GM18520 (cell line): ENCODE data around the gene DTX4.
A peak's percentile ranks its signal among the peaks of the same experiment; 100 is the strongest.

Source experiments
- ATAC-seq: cut with Tn5 transposase; IDR thresholded peaks from one replicate; pipeline ENCODE4 v1.9.1; 2021; ENCODE audit not compliant: unreplicated experiment

The DTX4 gene

GRCh38 chr11:59216641-59217564 is 45.0 kb downstream of the DTX4 start:
- peak; percentile 91 for ATAC-seq

GRCh38 chr11:59218319-59218718 is 46.4 kb downstream of the DTX4 start:
- no peak for ATAC-seq

GRCh38 chr11:59218893-59219292 is 47.0 kb downstream of the DTX4 start:
- ATAC-seq = no peak

- no peak for ATAC-seq
Observed at GRCh38 chr11:59219836-59220235, 47.9 kb downstream of the DTX4 start.

- no peak for ATAC-seq
Observed at GRCh38 chr11:59221441-59221840, 49.5 kb downstream of the DTX4 start.

DNA sequence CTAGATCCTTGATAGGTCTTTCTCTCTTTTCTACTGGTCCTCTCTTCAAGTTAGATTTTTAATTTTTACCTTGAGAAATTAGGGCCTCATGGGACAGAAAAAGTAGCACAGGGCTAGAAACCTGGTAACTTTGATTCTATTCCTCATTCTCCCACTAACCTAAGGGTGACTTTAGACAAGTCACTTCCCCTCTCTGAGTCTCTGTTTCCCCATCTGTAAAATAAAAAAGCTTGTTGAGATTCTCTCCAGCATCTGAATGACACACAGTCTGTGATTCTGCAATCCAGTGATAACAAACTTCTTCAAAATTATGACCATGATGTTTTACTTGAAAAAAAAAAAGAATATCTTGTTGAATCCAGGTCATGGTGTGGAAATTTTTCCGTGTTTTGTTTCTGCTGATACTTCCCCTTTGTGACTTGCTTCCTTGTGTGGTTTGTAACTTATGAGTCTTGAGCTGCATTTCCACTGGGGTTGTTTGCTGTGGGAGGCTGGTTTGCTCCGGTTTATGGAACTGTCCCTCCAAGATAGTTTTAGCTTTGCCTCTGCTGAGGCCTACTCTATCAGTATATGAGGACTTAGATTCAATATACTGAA is 50.6 kb downstream of the DTX4 start:
- no peak for ATAC-seq

DNA sequence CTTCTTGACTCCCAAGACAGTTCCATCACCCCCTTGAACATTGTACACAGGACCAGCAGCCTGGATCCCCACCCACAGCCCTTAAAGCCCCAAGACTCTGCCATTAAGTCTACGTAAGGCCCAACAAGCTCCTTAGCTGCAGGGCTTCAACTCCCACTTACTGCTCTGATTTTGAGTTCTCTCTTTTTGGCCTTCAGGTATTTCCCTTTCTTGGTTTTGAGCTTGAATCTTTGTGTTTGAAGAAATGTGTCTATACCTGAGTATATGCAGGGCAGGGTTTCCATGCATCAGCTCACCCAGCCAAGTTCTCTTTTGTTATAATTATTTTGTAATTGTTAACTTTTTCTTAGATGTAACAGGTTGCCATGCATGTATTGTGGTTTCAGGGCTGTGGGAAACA is 51.2 kb downstream of the DTX4 start:
- no peak for ATAC-seq

DNA sequence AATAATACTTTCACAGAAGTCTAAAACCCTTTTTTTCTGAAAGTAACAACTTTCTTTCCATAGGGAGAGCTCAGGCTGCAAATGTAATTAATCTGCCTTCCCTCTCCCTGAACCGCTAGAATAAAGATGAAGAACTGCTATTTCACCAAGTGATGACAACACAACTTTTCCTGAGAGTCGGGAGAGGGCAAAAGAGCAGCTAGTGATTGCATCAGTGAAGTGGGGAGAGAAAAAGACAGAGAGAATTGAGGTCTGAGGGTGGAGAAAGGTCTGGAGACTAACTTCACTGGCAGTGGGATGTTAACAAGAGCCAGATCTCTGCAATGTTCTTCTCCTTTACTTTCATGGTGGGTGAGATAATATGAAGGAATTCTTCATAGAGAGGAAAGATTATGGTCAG is 51.7 kb downstream of the DTX4 start:
- no peak for ATAC-seq

GRCh38 chr11:59224351-59224928 is 52.5 kb downstream of the DTX4 start:
- ATAC-seq = no peak

GRCh38 chr11:59225017-59225416 is 53.1 kb downstream of the DTX4 start:
- no peak for ATAC-seq

DNA sequence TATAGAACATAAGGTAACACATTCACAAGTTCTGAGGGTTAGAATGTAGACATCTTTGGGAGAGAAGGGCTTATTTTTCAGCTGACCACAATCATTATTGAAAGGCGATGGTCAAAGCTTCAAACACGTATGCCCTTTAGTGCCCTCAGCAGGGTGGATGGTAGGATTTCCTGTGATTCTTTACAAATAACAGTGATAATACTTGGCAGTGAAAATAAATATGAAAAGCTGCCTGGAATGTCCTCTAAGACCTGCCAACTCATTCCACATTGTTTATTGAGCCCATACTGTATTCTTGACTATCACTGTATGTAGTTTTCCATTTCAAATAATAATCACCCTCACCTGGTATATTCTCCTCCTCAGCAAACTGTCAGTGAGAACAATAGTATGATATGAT is 54.5 kb downstream of the DTX4 start:
- no peak for ATAC-seq

DNA sequence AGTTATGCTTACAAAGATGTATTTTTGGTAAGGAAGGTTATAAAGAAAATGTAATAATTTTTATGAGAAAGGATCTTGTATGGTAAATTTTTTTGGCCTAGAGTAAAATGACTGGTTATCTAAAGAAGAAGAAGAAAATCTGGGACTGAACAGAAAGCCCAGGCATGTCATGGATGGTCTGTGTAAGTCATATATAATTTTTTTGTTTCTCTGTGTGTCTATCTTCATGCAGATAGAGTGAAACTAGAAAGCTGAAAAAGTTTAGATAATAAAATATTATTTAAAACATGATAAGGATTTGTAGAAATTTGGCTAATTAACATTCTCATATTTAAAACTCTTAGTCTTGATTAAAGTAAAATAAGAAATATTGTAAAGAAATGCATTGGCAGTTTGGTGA is 68.4 kb downstream of the DTX4 start:
- ATAC-seq = no peak

DNA sequence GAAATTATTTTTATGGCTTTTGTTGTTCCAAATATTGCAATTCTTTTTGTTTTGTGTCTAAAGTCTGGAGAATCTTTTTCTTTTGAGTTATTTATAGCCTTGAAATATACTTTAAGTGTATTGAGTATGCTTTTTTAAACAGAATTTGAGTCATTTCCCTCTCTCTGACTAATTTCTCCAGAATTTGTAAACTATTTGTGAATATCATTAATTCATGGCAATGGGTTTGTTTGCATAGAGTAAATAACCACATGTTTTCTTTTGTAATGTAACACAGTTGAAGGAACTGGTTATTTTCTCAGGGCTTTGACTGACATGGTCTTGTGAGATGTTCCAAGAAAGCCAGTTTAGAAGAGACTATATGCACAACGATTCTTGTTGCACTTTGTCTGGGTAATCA is 71.7 kb downstream of the DTX4 start:
- no peak for ATAC-seq

DNA sequence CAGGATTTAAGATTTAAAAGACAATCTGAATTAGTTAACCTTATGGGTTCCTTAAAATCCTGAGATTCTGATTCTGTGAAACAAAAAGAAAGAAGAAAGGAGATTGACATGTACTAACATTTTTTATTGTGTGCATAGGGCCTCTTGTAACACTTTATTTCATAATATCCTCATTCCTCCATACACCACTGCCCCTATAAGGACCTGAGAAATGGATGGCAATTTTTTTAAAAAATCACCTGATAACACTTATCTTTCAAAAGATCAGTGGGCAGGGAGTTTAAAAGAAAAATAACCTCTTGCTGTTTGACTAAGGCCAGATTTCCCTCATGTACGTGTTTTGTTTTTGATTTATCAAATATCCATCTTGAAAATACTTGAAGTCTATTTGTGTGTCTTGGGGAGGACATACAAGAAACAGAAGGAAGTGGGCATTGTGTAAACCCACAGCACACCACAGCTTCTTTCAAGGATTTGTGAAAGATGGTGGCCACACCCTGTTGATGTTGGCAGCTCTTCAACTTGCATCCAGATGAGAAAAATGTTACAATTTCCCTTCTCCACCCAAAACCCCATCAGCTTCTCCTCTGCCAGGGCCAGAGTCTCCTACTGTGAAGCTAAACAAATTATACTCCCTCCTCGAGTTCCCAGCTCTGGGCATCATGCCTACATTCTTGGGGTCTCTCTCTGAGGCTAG is 75.7 kb downstream of the DTX4 start:
- ATAC-seq = no peak

DNA sequence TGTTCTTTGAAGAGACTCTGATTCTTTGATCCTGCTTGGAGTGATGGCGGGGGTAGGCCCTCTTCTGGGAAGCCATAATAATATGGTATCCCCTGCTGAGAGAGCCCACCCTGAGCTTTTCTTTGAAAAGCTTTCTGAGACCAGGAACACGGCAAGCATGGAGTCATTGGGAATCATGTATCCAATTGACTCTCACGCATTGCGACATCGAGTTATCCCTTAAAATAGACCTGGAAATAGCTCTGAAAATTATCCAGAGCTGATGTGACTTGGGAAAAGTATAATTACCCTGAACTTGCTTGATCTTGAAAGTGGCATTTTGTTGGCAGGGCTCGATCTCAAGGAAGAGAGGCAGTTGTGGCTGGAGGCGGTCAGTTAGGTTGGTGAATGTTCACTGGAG is 77.6 kb downstream of the DTX4 start:
- ATAC-seq = no peak

DNA sequence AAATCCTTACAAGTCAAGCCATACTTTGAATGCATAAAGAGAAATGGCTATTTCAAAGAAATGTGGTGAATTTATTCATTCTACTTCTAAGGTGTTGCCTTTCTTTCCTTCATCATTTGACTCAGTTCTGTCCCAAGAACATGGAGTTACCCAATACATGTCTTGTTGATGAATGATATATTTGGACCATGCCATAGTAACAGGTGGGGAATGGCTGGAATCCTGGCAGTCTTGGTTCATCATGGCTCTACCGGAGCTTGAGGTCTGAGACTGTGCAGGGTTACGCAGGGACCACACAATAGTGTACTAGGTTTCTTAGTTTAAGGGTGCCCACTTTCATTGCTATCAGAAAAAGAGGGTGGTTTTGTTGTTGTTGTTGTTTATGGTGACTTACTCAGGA is 81.1 kb downstream of the DTX4 start:
- no peak for ATAC-seq

- no peak for ATAC-seq
Observed at GRCh38 chr11:59254286-59254685, 82.4 kb downstream of the DTX4 start.

DNA sequence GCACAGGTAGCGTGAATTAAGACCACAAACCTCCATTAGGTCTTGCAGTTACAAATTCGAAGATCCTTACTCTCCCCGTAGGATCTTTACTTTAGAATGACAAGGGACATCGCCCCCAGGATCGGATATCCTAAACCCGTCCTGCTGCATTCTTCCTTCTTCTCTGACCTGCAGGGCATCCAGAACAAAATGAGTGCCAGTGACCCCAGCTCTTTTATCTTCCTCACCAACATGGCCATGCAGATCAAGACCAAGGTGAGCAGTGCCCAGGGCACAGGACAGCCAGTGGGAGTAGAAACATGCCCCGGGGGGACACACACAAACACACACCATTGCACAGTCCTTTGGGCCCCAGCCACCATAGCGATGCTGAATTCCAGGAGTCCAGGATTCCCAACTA is 83.3 kb downstream of the DTX4 start:
- ATAC-seq = no peak
